Central memory CD8-positive, alpha-beta T cell (primary cell): ENCODE measurements around the gene CTNND2.

ENCODE experiments used
- ATAC-seq: fragments of 150-1000 bp; cut with Tn5 transposase; replicated peaks from 2 replicates; pipeline ENCODE4 v1.10.0; 2022; ENCODE audit warnings: mild to moderate bottlenecking, moderate FRiP score, moderate number of reproducible peaks; ENCODE audit not compliant: poor library complexity, severe bottlenecking; ENCODE audit errors: extremely low read depth
- DNase-seq, 2 donors: peaks; one replicate each; pipeline ENCODE4 v3.0.0; 2021; ENCODE audit warnings: low spot score in 2 of 2
- H3K27ac Mint-ChIP-seq: one replicate; pipeline ENCODE4 v1.8.0; 2022; ENCODE audit warnings: low read depth, mild to moderate bottlenecking, moderate library complexity, mixed read lengths
- H3K27me3 Mint-ChIP-seq: one replicate; pipeline ENCODE4 v1.8.0; 2022; ENCODE audit warnings: mixed read lengths
- H3K36me3 Mint-ChIP-seq: one replicate; pipeline ENCODE4 v1.8.0; 2022; ENCODE audit warnings: mild to moderate bottlenecking, moderate library complexity, mixed read lengths; ENCODE audit not compliant: insufficient read depth
- H3K4me1 Mint-ChIP-seq: one replicate; pipeline ENCODE4 v1.8.0; 2022; ENCODE audit warnings: mixed read lengths
- H3K4me3 Mint-ChIP-seq: one replicate; pipeline ENCODE4 v1.8.0; 2022; ENCODE audit warnings: mild to moderate bottlenecking, moderate library complexity, mixed read lengths
- H3K9me3 Mint-ChIP-seq: one replicate; pipeline ENCODE4 v1.8.0; 2022; ENCODE audit warnings: mixed read lengths

CTNND2 gene

DNA sequence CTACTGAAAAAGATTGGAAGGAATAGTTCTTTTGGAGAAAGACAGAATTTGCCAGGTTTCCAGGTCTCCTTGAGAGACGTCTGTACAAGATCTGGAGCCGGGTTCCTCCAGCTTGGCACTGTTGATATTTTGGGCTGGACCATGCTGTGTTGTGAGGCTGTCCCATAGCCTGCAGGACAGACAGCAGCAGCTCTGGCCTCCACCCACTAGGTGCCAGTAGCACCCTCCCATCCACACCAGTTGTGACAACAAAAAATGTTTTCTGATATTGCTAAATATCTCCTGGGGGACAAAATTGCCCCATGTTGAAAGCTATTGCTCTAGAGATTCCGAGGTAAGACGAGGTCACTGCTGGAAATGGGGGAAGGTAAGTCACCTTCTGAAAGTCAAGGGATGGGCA lies 855.5 kb downstream of the CTNND2 start:
- Mint-ChIP-seq H3K4me1 (no peaks in the 10 kb centered on the region), H3K36me3 (no peaks in the 10 kb centered on the region), H3K9me3 (no peaks in the 10 kb centered on the region), H3K27me3 (no peaks in the 10 kb centered on the region), H3K4me3 (no peak overlapping the region), H3K27ac (no peak overlapping the region)
- DNase-seq (no peak), ATAC-seq (no peak)

DNA sequence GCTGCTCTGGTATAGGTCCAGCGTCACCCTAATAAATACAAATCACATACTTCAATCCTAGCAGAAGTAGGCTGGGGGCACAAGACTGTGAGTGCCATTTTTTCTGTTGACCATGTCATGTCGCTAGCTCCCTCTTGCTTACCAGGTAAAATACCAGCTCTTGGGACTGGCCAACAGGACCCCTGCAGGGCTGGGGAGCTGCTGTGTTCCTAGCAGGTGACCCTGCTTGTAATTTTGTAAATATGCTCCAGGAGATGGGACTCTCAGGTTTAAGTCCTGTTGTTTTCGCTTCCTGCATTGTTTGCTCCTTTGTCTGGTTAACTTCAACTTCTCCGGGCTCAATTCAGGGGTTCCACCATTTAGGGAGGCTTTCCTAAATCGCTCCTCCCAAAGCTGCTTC lies 856.6 kb downstream of the CTNND2 start:
- no peak for ATAC-seq
- Mint-ChIP-seq H3K4me3 (no peak overlapping the region), H3K4me1 (no peaks in the 10 kb centered on the region), H3K9me3 (no peaks in the 10 kb centered on the region), H3K27ac (no peak overlapping the region), H3K36me3 (no peaks in the 10 kb centered on the region), H3K27me3 (no peaks in the 10 kb centered on the region)
- no peak for DNase-seq

DNA sequence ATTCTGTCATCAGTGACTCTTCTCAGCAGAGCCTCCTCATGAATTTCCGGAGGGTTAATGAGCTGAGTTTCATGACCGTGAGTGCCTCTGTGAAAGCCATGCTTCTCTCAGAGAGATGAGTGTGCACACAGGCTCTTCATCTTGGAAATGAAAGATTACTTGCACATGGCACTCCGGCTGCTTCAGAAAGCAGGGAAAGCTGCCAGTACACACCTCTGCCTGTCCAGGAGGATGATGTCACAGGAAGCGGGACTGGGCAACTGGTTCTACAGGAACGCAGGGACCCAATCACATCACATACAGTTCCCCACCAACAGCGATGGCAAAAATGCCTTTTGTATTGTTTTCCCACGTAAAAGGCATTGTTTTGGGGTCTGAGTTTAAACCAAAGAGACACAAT lies 857.2 kb downstream of the CTNND2 start:
- H3K27me3 Mint-ChIP-seq, result no peaks in the 10 kb centered on the region
- no peak for DNase-seq
- no peaks in the 10 kb centered on the region for H3K4me1 Mint-ChIP-seq
- ATAC-seq, result no peak
- no peak overlapping the region for H3K4me3 Mint-ChIP-seq
- H3K9me3 Mint-ChIP-seq, result no peaks in the 10 kb centered on the region
- no peaks in the 10 kb centered on the region for H3K36me3 Mint-ChIP-seq
- H3K27ac Mint-ChIP-seq, result no peak overlapping the region

DNA sequence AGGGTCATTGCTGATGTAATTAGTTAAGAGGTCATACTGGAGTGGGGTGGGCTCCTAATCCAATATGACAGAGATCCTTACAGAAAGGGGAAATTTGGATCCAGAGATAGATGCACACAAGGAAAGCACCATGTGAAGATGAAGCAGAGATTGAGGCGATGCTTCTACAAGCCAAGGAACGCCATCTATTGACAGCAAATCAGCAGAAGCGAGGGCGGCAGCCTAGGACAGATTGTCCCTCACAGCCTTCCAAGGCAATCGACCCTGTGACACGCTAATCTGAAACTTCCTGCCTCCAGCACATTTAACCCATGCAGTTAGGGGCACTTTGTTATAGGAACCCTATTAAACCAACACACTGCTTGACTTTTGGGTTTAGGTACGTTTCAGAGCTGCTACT lies 858.1 kb downstream of the CTNND2 start:
- H3K9me3 Mint-ChIP-seq, result no peaks in the 10 kb centered on the region
- DNase-seq (no peak), ATAC-seq (no peak)
- no peak overlapping the region for H3K4me3 Mint-ChIP-seq
- no peaks in the 10 kb centered on the region for H3K27me3 Mint-ChIP-seq
- no peaks in the 10 kb centered on the region for H3K4me1 Mint-ChIP-seq
- no peak overlapping the region for H3K27ac Mint-ChIP-seq
- no peaks in the 10 kb centered on the region for H3K36me3 Mint-ChIP-seq

DNA sequence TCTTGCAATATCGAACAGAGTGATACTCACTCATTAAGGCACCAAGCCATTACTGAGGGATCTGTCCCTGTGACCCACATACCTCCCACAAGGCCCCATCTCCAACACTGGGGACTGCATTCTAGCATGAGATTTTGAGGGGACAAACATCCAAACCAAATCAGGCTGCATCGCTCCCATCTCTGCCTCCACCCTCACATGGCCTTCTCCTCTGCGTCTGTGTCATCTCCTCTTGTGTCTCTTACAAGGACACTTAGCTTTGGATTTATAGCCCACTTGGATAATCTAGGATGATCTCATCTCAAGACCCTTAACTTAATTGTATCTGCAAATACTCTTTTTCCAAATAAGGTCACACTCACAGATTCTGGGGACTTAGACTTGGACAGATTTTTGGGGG lies 858.8 kb downstream of the CTNND2 start:
- Mint-ChIP-seq H3K4me1 (no peaks in the 10 kb centered on the region), H3K27ac (no peak overlapping the region), H3K36me3 (no peaks in the 10 kb centered on the region), H3K4me3 (no peak overlapping the region), H3K9me3 (no peaks in the 10 kb centered on the region), H3K27me3 (no peaks in the 10 kb centered on the region)
- ATAC-seq (no peak), DNase-seq (no peak)

DNA sequence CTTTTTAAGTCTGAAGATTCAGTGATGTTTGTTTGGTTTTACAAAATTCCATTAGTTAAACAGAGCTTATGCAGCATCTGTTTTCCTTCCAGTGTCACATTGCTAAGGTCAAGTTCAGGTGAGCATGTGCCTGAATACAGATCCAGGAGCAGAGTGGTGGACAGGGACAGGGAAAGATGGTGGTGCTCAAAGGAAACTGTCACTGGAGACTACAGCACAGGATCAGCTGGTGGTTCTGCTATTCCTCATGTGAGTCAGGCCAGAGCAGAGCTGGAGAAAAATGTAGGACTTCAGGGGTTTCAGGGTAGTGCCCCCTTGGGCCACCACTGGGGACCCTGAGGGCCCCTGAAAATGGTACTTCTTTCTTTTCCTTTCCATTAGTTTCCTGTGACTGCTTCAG lies 859.7 kb downstream of the CTNND2 start:
- Mint-ChIP-seq H3K4me1 (no peaks in the 10 kb centered on the region), H3K27ac (no peak overlapping the region), H3K36me3 (no peaks in the 10 kb centered on the region), H3K9me3 (no peaks in the 10 kb centered on the region), H3K4me3 (no peak overlapping the region), H3K27me3 (no peaks in the 10 kb centered on the region)
- ATAC-seq (no peak), DNase-seq (no peak)

DNA sequence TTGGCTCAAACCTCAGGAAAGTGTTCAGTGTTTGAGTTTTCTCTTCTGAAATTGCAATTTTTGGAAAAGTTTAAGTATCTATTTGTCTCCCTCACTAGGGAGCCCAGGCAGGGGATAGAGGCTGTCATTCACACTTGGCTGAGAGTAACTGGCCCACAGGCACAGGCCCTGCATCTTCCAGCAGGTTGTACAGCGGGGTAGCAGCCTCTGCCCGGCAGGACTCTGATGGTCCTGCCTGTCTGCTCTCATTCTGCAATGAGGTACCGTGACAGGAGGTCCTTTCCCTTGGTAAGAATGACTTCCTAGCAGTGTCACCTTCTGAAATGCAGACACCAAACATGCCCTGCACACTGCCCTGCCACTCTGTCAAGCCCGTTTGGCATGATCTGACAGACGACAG lies 860.4 kb downstream of the CTNND2 start:
- ATAC-seq (no peak), DNase-seq (no peak)
- no peaks in the 10 kb centered on the region for H3K27me3 Mint-ChIP-seq
- H3K27ac Mint-ChIP-seq, result no peak overlapping the region
- H3K9me3 Mint-ChIP-seq, result no peaks in the 10 kb centered on the region
- no peak overlapping the region for H3K4me3 Mint-ChIP-seq
- no peaks in the 10 kb centered on the region for H3K4me1 Mint-ChIP-seq
- H3K36me3 Mint-ChIP-seq, result no peaks in the 10 kb centered on the region

DNA sequence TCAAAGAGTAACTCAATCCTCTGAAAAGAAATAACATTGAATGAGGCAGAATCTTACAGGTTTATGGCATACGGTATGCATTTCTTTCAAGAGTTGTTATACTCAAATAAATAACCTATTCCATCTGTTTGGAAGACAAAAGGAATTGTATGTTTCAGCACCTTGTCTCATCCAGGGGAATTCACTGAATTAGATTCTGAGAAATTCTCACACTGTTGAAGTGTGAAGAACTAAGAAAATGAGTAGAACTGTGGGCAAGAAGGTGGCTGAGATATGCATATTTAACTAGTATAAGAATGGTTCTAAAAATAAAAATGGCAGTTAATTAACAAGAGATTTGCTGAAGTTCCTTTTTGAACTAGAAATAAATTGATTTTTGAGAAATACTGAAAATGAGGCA lies 863.9 kb downstream of the CTNND2 start:
- ATAC-seq (no peak), DNase-seq (no peak)
- no peaks in the 10 kb centered on the region for H3K4me1 Mint-ChIP-seq
- H3K36me3 Mint-ChIP-seq, result no peaks in the 10 kb centered on the region
- H3K9me3 Mint-ChIP-seq, result no peaks in the 10 kb centered on the region
- H3K27me3 Mint-ChIP-seq, result peaks cover 4% of the 10 kb centered on the region
- H3K4me3 Mint-ChIP-seq, result no peak overlapping the region
- H3K27ac Mint-ChIP-seq, result no peak overlapping the region

DNA sequence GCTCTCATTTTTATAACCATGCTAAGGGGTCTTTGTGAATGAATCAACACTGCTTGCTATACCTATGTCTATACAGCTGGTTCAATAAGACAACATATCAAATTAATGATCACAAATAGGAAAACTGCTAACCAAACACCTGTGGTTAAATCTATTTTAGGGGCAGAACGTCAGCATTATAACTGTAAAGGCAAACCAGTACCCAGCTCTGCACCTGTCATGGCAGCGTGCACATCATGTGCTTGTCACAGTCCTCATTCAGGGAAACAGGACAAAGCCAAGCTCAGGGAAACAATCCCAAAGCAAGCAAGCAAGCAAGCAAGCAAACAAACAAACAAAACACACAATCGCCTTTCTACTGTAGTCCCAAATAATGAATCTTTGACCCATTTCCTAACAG lies 865.5 kb downstream of the CTNND2 start:
- Mint-ChIP-seq H3K27ac (no peak overlapping the region), H3K36me3 (no peaks in the 10 kb centered on the region), H3K4me1 (no peaks in the 10 kb centered on the region), H3K4me3 (no peak overlapping the region), H3K27me3 (peaks cover 8% of the 10 kb centered on the region), H3K9me3 (no peaks in the 10 kb centered on the region)
- ATAC-seq (no peak), DNase-seq (no peak)

DNA sequence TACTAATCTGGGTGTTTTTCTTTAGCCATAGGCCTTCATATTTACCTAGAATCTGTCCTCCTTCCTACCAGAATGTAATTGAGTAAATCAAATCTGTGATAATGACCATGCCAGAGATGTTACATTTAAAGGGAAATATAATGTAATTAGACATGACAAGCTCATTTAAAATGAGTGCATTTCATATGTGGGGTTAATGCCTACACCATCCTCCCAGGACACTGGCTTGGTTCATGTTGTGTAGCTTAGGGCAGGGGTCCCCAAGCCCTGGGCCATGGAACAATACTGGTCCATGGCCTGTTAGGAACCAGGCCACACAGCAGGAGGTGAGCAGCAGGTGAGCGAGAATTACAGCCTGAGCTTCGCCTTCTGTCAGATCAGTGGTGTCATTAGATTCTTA lies 866.3 kb downstream of the CTNND2 start:
- H3K9me3 Mint-ChIP-seq, result no peaks in the 10 kb centered on the region
- ATAC-seq (no peak), DNase-seq (no peak)
- H3K4me1 Mint-ChIP-seq, result no peaks in the 10 kb centered on the region
- H3K27me3 Mint-ChIP-seq, result peaks cover 8% of the 10 kb centered on the region
- H3K4me3 Mint-ChIP-seq, result no peak overlapping the region
- H3K27ac Mint-ChIP-seq, result no peak overlapping the region
- H3K36me3 Mint-ChIP-seq, result no peaks in the 10 kb centered on the region

DNA sequence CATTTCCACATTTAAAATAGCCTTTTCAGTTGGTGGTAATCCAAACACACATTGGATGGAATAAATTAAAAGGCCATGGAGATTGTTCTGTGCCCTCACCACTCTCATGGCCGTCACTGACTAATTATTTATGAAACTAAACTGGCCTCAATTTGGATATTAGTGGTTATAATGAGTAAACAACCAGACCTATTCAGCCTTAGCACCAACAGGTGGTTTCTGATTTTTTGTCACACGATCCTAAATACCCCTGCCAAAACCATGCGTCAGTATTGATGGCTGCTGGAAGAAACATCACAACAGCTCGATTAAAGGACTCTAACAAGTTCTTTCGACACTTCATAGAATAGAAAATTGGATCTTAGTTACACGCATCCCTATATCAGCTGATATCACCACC lies 867.2 kb downstream of the CTNND2 start:
- H3K27me3 Mint-ChIP-seq, result peaks cover 8% of the 10 kb centered on the region
- no peaks in the 10 kb centered on the region for H3K9me3 Mint-ChIP-seq
- H3K4me1 Mint-ChIP-seq, result no peaks in the 10 kb centered on the region
- ATAC-seq (no peak), DNase-seq (no peak)
- no peak overlapping the region for H3K27ac Mint-ChIP-seq
- no peaks in the 10 kb centered on the region for H3K36me3 Mint-ChIP-seq
- no peak overlapping the region for H3K4me3 Mint-ChIP-seq

DNA sequence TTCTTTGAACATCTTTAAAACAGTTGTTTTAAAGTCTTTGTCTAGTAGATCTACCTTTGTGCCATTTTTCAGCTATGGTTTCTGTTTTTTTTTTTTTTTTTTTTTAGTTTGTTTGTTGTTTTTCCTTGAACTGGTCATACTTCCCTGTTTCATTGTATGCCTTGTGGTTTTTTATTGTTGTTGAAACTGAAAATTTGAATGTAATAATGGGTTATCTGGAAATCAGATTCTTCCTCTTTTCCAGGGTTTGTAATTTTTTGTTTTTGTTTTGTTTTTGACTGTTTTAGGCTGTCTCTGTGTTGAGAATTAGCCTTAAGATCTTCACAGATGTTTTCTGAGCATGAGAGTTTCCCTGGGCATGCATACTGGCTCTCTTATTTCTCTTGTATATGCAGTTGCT lies 873.6 kb downstream of the CTNND2 start:
- H3K27ac Mint-ChIP-seq, result no peak overlapping the region
- ATAC-seq, result no peak
- H3K4me1 Mint-ChIP-seq, result no peaks in the 10 kb centered on the region
- H3K9me3 Mint-ChIP-seq, result peaks cover 11% of the 10 kb centered on the region
- no peak overlapping the region for H3K4me3 Mint-ChIP-seq
- peaks cover 7% of the 10 kb centered on the region for H3K27me3 Mint-ChIP-seq
- no peaks in the 10 kb centered on the region for H3K36me3 Mint-ChIP-seq
- DNase-seq, result no peak

DNA sequence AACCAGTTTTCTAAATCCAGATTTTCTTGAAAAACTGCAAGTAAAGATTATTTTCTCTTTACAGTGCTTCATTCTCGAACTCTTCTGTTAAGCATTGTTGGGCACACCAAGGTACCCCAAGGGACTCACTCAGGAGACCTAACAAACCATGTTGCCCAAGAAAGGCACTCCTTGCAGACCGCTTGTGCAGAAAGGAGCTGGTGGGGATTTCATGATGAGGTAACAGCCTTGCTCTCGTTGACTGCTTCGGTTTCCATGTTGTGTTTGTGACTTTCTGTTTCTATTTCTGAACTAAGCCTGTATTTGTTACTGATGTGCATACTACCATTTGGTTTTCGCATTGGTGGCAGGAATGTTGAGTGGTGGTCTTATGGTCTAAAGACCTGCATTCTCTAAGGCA lies 876.6 kb downstream of the CTNND2 start:
- no peaks in the 10 kb centered on the region for H3K4me1 Mint-ChIP-seq
- H3K27me3 Mint-ChIP-seq, result no peaks in the 10 kb centered on the region
- H3K9me3 Mint-ChIP-seq, result peaks cover 11% of the 10 kb centered on the region
- DNase-seq (no peak), ATAC-seq (no peak)
- H3K36me3 Mint-ChIP-seq, result no peaks in the 10 kb centered on the region
- no peak overlapping the region for H3K27ac Mint-ChIP-seq
- H3K4me3 Mint-ChIP-seq, result no peak overlapping the region

DNA sequence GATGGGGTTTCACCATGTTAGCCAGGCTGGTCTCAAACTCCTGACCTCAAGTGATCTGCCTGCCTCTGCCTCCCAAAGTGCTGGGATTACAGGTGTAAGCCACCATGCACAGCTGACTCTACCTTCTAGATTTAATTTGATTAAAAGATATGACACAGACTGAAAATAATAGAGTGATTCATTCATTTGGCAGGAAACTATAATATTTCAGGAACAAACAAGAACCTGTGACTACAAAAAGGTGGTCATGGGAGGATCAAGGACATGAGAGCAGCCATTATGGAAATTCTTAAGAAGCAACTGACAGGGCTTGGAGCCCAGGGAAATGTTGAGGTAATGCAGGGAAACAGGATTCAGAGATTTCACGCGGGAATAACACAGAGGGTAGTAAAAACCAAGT lies 877.7 kb downstream of the CTNND2 start:
- no peaks in the 10 kb centered on the region for H3K36me3 Mint-ChIP-seq
- no peaks in the 10 kb centered on the region for H3K4me1 Mint-ChIP-seq
- H3K27ac Mint-ChIP-seq, result no peak overlapping the region
- no peak for ATAC-seq
- no peak overlapping the region for H3K4me3 Mint-ChIP-seq
- no peak for DNase-seq
- H3K9me3 Mint-ChIP-seq, result peaks cover 11% of the 10 kb centered on the region
- no peaks in the 10 kb centered on the region for H3K27me3 Mint-ChIP-seq
